Mucosa of rectum (tissue), 2 donors: ENCODE results near the gene CDKAL1.
"Not testable (repeated sequence)": the region's sequence is repeated elsewhere in the genome, so short reads cannot be mapped to it uniquely, and the experiment has no call there.

ENCODE experiments used
- H3K27ac ChIP-seq, 2 donors: one replicate each; pipeline ENCODE4 v1.7.0; 2013; ENCODE audit warnings: inconsistent platforms in 2 of 2, low read depth in 2 of 2, low read length in 2 of 2
- H3K27me3 ChIP-seq, 2 donors: one replicate each; pipeline ENCODE4 v1.7.0; 2013; ENCODE audit warnings: low read length in 2 of 2; ENCODE audit not compliant: control insufficient read depth in 2 of 2, insufficient read depth in 2 of 2
- H3K36me3 ChIP-seq, 2 donors: one replicate each; pipeline ENCODE4 v1.7.0; 2013; ENCODE audit warnings: low read length in 2 of 2; ENCODE audit not compliant: control insufficient read depth in 2 of 2, insufficient read depth in 2 of 2
- H3K4me1 ChIP-seq, 2 donors: one replicate each; pipeline ENCODE4 v1.7.0; 2013; ENCODE audit warnings: low read length in 2 of 2, mild to moderate bottlenecking in 1 of 2; ENCODE audit not compliant: control insufficient read depth in 2 of 2, insufficient read depth in 2 of 2
- H3K4me3 ChIP-seq, 2 donors: one replicate each; pipeline ENCODE4 v1.7.0; 2013; ENCODE audit warnings: low read length in 2 of 2
- H3K9ac ChIP-seq, 2 donors: one replicate each; pipeline ENCODE4 v1.7.0; 2013; ENCODE audit warnings: low read length in 2 of 2, low read depth in 1 of 2, mild to moderate bottlenecking in 1 of 2
- H3K9me3 ChIP-seq, 2 donors: one replicate each; pipeline ENCODE4 v1.7.0; 2013; ENCODE audit warnings: low read length in 2 of 2; ENCODE audit not compliant: control insufficient read depth in 2 of 2
- donor health status: healthy.
- donor health status: Normal muscosa, but diverticular disease.

The CDKAL1 gene

DNA sequence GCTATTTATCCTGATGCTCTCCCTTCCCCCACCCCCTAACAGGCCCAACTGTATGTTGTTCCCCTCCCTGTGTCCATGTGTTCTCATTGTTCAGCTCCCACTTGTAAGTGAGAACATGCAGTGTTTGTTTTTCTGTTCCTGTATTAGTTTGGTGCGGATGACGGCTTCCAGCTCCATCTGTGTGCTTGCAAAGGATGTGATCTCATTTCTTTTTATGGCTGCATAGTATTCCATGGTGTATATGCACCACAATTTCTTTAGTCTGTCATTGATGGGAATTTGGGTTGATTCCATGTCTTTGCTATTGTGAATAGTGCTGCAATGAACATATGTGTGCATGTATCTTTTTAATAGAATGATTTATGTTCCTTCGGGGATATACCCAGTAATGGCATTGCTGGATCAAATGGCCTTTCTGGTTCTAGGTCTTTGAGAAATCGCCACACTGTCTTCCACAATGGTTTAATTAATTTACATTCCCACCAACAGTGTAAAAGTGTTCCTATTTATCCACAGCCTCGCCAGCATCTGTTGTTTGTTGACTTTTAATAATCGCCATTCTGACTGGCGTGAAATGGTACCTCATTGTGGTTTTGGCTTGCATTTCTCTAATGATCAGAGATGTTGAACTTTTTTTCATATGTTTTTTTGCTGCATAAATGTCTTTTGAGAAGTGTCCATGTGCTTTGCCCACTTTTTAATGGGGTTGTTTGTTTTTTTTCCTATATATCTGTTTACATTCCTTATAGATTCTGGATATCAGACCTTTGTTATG is 115.6 kb downstream of the CDKAL1 start:
- not testable (repeated sequence) for H3K36me3 ChIP-seq, H3K27ac ChIP-seq, H3K27me3 ChIP-seq, H3K9ac ChIP-seq, H3K4me3 ChIP-seq, H3K4me1 ChIP-seq, H3K9me3 ChIP-seq

DNA sequence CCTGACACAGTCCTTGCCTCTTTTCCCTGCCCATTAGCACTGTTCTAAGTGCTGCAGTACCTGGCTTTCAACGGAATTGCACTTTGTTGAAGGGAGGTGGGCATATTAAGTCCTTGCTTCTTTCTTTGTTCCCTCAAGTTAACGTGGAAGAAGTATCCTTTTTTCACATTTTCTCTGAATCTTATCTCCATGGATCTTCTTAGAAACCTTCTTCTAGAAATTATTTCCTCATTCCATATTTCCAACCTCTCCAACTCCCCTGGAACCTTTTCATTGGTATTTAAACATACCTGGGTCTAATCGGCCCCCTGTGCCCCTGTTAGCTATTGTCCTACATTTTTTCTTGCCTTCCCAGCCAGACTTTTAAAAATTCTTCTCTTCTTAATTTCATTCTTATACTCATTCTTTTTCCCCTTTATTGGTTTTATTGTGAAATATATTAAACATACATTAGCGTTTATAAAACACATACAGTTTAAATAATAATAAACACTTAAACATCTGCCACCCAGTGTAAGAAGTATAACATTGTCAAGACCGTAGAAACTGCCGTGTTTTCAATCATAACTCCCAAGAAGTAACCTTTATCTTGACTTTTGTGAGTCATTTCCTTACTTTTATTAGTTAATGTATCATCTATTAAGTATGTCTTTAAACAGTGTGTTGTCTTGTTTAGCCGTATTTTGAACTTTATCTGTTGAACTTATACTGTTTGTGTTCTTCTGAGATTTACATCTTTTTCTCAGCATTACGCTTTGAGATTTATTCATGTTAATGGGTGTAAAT is 118.2 kb downstream of the CDKAL1 start:
- Histone ChIP-seq H3K4me3 (no peak overlapping the region), H3K36me3 (no peaks in the 10 kb centered on the region), H3K27me3 (no peaks in the 10 kb centered on the region), H3K4me1 (no peaks in the 10 kb centered on the region), H3K27ac (no peak overlapping the region), H3K9ac (no peak overlapping the region), H3K9me3 (no peaks in the 10 kb centered on the region)

DNA sequence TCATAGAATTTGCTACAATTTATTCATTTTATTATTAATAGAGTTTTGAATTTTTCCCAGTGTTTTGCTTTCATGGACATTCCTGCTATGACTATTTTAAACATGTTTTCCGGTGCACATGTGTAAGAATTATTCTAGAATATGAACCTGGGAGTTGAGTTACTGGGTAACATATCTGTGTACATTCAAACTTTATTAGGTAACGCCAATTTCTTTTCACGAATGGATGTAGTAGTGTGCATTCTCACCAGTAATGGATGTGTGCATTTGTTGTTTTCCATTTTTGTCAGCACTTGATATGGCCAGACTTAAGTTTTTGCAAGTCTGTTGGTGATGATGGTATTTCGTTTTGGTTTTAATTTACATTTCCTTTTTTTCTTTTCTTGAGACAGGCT is 118.8 kb downstream of the CDKAL1 start:
- Histone ChIP-seq H3K27ac (no peak overlapping the region), H3K36me3 (no peaks in the 10 kb centered on the region), H3K9me3 (no peaks in the 10 kb centered on the region), H3K9ac (no peak overlapping the region), H3K4me3 (no peak overlapping the region), H3K4me1 (no peaks in the 10 kb centered on the region), H3K27me3 (no peaks in the 10 kb centered on the region)

GRCh38 chr6:20655317-20655716 is 121.1 kb downstream of the CDKAL1 start:
- no peak overlapping the region for H3K27ac ChIP-seq
- H3K4me1 ChIP-seq: no peaks in the 10 kb centered on the region
- H3K36me3 ChIP-seq: no peaks in the 10 kb centered on the region
- H3K27me3 ChIP-seq: no peaks in the 10 kb centered on the region
- H3K9ac ChIP-seq: no peak overlapping the region
- H3K9me3 ChIP-seq: no peaks in the 10 kb centered on the region
- H3K4me3 ChIP-seq: no peak overlapping the region

GRCh38 chr6:20657274-20657800 is 123.1 kb downstream of the CDKAL1 start:
- H3K27me3 ChIP-seq: no peaks in the 10 kb centered on the region
- no peak overlapping the region for H3K4me3 ChIP-seq
- H3K36me3 ChIP-seq: no peaks in the 10 kb centered on the region
- no peak overlapping the region for H3K27ac ChIP-seq
- no peaks in the 10 kb centered on the region for H3K4me1 ChIP-seq
- no peak overlapping the region for H3K9ac ChIP-seq
- no peaks in the 10 kb centered on the region for H3K9me3 ChIP-seq

- H3K36me3 ChIP-seq: no peaks in the 10 kb centered on the region
- no peak overlapping the region for H3K27ac ChIP-seq
- H3K9me3 ChIP-seq: no peaks in the 10 kb centered on the region
- no peaks in the 10 kb centered on the region for H3K4me1 ChIP-seq
- no peaks in the 10 kb centered on the region for H3K27me3 ChIP-seq
- H3K4me3 ChIP-seq: no peak overlapping the region
- no peak overlapping the region for H3K9ac ChIP-seq
These were observed 123.8 kb downstream of the CDKAL1 start for GRCh38 chr6:20658053-20658452.

- H3K36me3 ChIP-seq: no peaks in the 10 kb centered on the region
- H3K4me1 ChIP-seq: no peaks in the 10 kb centered on the region
- no peak overlapping the region for H3K27ac ChIP-seq
- no peak overlapping the region for H3K9ac ChIP-seq
- no peak overlapping the region for H3K4me3 ChIP-seq
- no peaks in the 10 kb centered on the region for H3K27me3 ChIP-seq
- H3K9me3 ChIP-seq: no peaks in the 10 kb centered on the region
These were observed 124.3 kb downstream of the CDKAL1 start for GRCh38 chr6:20658516-20658915.

DNA sequence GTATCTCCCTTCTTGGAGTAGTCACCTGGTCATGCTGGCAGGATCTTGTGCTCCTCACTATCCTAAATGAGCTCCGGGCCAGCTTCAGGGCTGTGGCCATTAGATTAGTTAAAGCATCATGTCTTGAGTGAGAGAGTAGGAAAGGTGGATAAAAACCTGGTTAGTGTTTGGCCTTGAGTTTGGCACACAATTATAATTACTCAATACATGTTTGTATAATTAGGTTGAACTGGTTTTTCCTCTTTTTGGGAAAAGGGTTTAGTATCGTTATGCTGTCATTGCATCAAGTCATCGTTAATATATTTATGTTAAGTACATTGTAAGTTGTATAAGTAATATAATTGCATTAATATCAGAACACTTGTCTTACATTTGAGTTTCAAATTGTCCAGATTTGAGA is 126.3 kb downstream of the CDKAL1 start:
- Histone ChIP-seq H3K27ac (no peak overlapping the region), H3K4me1 (no peaks in the 10 kb centered on the region)

DNA sequence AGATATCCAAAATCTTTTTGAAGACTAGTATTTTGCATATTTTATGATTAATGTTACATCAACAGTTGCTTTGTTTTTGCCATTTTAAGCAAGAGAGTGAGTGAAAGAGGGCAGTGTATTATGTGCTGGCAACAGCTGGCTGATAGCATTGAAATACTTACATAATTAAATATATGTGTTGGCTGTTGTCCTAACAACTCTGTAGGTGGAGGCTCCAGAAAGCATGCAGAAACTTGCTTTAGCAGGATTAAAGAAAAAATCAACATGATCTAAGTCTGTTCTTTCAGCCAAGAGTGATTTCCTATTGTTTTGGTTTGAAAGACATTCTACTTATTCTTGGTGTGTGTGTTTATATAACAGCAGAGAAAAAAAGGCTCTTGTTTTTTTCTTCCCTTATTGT is 127.5 kb downstream of the CDKAL1 start:
- no peaks in the 10 kb centered on the region for H3K9me3 ChIP-seq
- H3K36me3 ChIP-seq: no peaks in the 10 kb centered on the region
- H3K27me3 ChIP-seq: no peaks in the 10 kb centered on the region
- no peak overlapping the region for H3K9ac ChIP-seq
- no peak overlapping the region for H3K27ac ChIP-seq
- H3K4me1 ChIP-seq: no peaks in the 10 kb centered on the region
- no peak overlapping the region for H3K4me3 ChIP-seq

More for the DNA sequence above, 126.3 kb downstream of the CDKAL1 start:
- H3K36me3 ChIP-seq: no peaks in the 10 kb centered on the region
- H3K9ac ChIP-seq: no peak overlapping the region
- H3K27me3 ChIP-seq: no peaks in the 10 kb centered on the region
- H3K4me3 ChIP-seq: no peak overlapping the region
- no peaks in the 10 kb centered on the region for H3K9me3 ChIP-seq

GRCh38 chr6:20664250-20664649 is 130.0 kb downstream of the CDKAL1 start:
- Histone ChIP-seq H3K4me3 (no peak overlapping the region), H3K27me3 (no peaks in the 10 kb centered on the region), H3K9me3 (no peaks in the 10 kb centered on the region), H3K9ac (no peak overlapping the region), H3K4me1 (no peaks in the 10 kb centered on the region), H3K27ac (no peak overlapping the region), H3K36me3 (no peaks in the 10 kb centered on the region)
